Muscle of back (tissue), 11 donors: ENCODE results near the gene BCORL1. TPM values are rescaled to one million over a fixed set of nuclear protein-coding genes. Genes with fewer than 3 reads are reported as not detected.

Experiments used
- DNase-seq, 3 donors: peaks; one replicate each; pipeline versions ENCODE4 v3.0.0 to v3.0.0-alpha.2; 2013
- polyA plus RNA-seq, 10 donors: library from polyadenylated mRNA; unstranded; fragments of 120-200 nt; gene quantifications; one replicate each; pipeline ENCODE4 v1.2.1, GENCODE V29; 2013; ENCODE audit not compliant: insufficient read length in 10 of 10

BCORL1 gene
- polyA plus RNA-seq, 10 donors, result 14.2 to 17.1 (median 15.1) TPM

- no peak for DNase-seq
These were observed 18.7 kb upstream of the BCORL1 start for GRCh38 chrX:129963729-129964128.

- DNase-seq, result no peak
These were observed 17.3 kb upstream of the BCORL1 start for GRCh38 chrX:129965166-129965565.

DNA sequence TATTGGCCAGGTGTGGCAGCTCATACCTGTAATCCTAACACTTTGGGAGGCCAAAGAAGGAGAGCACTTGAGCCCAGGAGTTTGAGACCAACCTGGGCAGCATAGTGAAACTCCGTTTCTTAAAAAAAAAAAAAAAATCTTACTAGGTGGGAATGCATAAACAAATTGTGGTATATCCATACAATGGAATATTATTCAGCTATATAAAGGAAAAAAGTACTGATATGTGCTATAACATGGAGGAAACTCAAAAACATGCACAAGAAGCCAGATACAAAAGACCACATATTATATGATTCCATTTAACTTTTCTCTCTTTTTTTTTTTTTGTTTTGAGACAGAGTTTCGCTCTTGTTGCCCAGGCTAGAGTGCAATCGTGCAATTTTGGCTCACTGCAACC lies 13.5 kb upstream of the BCORL1 start:
- no peak for DNase-seq

GRCh38 chrX:129976441-129976840 lies 6.0 kb upstream of the BCORL1 start:
- no peak for DNase-seq

DNA sequence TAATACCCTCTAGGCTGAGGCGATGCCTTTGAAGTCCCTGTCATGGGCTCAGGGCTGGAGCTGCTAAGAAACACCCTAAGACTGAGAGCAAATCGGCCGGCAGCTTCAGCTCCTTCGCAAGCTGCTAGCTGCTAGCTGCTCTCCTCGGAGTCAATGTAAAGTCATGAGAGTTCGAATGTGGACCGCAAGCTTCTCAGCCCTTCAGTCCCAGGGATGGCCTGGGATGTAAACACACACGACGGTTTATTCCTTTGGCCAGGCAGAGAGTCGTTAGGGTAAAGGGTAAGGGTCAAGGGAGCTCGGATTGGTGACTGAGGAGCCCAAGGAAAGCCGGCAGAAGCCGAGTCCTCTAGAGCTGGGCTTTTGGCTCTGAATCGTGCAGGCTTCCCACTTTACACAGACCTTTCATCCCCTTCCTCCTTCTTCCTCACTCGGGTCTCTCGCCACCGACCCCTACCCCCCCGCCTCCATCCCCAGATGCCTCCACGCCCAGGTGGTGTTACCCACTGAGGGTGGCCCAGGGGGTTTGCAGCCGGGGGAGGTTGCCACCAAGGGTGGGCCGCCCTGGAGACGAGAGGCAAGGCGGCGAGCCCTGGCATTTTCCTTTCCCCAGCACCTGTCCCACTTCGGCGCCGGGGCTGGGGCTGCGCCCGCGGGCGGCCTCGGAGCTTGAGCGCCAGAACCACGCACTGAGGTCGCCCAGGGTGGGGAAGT lies 3.1 kb upstream of the BCORL1 start:
- DNase-seq, result peak in 1 of 3 donors; percentile 35

DNA sequence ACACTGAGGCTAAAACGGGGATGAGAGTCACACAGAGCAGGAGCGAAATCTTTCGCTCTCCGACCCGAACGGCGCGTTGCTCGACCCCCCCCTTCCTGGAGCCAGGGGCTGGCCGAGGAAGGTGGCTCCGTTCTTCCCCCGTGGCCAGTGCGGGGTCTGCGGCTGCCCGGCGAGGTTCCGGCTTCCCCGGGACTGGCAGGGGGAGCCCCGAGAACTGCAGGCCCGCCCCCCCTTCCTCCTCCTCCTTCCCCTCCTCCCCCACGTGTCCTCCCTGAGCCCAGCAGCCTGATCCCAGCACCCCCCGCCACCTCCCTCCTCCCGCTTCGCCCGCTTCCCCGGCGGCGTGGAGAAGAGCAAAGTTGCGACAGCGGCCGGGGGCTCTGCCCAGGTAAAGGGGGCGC lies 2.4 kb upstream of the BCORL1 start:
- DNase-seq, result peak in 1 of 3 donors; percentile 51

- peak in 1 of 3 donors; percentile 58 for DNase-seq
These were observed 1.8 kb upstream of the BCORL1 start for GRCh38 chrX:129980540-129981199.

- DNase-seq, result no peak
These were observed 1.3 kb upstream of the BCORL1 start for GRCh38 chrX:129981200-129981553.

GRCh38 chrX:129981752-129982299 lies 609 bp upstream of the BCORL1 start:
- no peak for DNase-seq

DNA sequence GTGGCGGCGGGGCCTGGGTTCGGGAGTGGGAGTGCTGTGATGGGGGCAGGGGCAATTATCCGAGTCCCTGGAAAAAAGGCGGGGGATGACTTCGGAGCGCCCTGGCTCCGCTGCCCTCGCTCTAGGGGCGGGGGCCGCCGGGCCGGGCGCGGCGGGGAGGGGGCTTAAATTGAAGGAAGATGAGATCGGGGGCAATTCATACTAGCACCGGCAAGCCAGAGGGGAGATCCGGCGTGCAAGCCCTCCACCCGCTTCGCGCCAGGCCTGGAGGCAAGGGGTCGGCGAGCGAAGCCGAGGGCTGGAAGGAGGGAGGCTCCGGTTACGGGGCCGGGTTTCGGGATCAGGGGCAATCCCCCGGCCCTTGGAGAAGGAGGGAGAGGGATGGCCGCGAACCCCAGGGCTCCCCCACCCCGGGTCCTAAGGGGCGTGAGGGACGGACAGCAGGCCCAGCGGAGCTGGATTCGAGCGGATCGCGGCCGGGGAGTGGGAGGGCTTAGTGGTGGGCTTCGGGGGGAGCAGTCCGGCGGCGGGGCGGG lies 1.2 kb downstream of the BCORL1 start:
- DNase-seq, result peak in 1 of 3 donors; percentile 54

DNA sequence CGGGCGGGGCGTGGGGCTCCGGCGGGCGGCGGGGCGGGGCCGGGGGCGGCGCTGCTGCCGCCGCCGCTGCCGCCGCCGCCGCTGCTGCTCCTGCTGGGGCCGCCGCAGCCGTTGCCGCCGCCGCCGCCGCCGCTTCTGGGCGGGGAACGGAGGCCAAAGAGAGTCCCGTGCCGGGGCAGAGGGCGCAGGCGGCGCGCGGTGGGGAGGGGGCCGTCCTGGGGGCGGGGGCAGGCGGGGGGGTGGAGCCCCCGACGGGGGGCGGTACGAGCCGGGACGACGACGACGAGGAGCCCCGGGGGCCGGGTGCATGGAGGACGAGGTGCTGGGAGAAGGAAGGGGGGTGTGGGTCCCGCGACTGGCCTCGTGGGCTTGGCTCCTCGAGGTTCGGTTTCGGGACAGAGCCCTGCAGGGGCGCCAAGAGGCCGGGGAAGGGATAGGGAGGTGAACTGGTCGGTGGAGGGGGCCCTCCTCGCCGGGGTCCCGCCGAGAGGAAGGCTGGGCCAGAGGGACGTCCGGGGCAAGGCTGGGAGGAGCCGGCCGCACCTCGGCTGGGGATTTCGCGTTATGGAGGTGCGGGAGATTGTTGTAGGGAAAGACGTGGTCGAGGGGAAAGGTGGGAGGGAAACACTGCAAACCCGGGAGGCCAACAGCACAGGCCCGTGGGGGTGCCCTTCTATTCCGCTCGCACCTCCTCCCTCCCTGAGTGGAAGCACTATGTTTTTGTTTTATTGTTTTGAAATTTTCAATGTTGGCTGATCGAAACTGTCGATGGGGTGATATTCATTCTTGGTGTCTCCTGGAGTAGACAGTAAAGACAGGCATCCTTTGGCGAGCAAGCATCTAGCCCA lies 1.9 kb downstream of the BCORL1 start:
- DNase-seq, result peak in 1 of 3 donors; percentile 48

DNA sequence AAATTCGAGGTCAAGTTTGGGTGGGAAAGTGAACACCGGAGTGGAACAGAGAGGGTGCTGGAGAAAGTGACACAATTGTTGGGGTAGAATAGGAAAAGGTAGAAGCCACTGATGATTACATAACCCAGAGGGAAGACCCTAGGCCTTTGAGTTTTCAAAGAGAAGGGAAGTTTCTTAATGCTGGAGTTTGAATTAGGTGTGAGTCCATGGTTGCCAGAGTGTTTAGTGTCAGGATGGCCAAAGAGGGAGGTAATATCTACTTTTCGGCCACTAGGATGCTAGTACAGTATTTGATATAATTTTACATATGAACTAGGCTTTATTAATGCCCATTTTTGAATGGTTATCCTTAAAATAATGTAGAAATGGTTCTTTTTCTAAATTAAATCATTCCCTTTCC lies 5.4 kb downstream of the BCORL1 start:
- DNase-seq, result no peak

- DNase-seq, result no peak
These were observed 9.7 kb downstream of the BCORL1 start for GRCh38 chrX:129992181-129992580.

DNA sequence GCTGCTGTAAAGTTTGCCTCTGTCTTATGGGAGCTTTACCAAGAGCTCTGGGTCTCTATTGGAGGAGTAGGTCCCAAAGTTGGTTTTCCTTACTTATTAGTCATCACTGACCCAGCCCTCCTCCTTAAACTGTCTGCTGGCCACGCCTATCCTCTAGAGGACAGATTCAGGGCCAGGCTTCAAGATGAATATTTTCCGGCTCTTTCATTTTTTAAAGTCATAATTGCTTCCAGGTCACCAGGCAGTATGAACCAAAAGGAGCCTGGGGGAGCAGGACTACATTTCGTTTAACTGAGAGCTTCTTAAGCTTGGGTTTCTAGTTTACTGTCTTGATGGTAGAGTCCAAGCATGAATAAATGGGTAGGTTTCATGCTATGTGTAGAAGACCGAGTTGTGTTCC lies 13.7 kb downstream of the BCORL1 start:
- peak in 1 of 3 donors; percentile 31 for DNase-seq

DNA sequence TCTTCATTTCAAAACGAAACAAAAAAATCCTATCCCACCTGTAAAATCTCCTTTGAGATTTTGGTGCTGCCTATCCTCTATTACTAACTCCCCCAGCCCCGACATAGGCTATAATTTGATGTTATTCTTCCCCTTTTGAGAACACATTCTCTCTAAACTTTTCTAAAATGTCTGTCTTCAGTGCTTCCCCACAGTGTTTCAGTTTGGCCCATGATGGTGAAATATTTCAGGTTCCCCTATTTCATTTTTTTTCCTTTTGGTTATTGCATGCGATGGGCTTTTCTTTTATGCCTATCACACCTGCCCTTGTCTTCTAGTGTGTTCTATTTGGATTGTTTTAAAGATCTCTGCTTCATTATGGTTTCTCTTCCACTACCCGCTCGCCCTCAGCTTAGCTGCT lies 14.7 kb downstream of the BCORL1 start:
- no peak for DNase-seq

DNA sequence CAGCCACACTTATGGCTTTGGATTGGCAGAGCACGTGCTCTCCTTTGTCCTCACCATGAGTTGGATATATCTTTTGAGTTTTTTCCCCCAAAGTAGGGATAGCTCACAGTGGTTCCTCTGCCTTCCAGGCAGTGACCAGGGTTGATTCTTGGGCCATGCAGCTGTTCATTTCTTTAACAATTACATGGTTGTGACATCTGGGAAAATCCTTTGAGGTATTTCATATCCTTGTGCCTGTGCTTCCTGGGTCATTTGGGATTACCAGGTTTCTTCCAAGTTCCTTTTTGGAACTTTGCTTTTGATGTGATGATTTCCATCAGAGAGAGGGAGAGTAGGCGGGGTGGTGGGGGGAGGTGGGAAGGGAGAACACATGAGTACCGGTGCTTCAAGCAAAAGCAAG lies 15.6 kb downstream of the BCORL1 start:
- DNase-seq, result no peak

DNA sequence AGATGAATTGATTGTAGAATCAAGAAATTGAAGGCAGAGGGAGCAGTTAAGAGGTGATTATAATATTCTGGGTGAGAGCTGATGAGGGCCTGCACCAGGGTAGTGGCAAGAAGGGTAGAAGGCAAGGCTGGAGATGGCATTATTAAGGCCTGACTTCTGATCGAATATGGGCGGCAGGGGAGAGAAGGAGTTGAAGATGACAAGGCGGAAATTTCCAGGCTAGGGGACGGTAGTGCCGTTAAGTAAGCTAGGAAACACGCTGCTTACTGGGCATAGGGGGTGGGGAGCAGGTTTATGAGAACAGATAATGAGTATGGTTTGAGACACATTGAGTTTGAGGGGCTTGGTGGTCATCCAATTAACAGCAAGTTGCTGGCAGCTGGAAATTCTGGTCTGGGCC lies 19.5 kb downstream of the BCORL1 start:
- DNase-seq, result no peak

DNA sequence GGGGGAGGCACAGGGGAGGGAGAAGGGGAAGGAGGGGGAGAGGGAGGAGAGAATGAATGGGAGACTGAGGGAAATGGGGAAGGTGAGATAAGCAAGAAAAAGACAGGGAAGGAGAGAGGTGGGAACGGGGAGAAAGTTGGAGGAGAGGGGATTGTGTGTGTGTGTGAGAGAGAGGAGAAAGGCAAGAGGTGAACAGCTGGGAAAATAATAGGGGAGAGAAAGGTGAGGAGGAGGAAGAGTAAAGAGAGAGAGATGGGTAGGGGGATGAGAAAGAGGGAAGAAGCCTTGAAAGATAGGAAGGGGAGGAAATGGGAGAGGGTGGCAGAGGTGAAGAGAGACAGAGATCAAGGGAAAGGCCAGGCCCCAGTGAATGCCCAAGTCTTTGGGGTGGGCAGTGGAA lies 20.1 kb downstream of the BCORL1 start:
- no peak for DNase-seq

GRCh38 chrX:130005089-130005807 lies 22.8 kb downstream of the BCORL1 start:
- DNase-seq, result no peak

DNA sequence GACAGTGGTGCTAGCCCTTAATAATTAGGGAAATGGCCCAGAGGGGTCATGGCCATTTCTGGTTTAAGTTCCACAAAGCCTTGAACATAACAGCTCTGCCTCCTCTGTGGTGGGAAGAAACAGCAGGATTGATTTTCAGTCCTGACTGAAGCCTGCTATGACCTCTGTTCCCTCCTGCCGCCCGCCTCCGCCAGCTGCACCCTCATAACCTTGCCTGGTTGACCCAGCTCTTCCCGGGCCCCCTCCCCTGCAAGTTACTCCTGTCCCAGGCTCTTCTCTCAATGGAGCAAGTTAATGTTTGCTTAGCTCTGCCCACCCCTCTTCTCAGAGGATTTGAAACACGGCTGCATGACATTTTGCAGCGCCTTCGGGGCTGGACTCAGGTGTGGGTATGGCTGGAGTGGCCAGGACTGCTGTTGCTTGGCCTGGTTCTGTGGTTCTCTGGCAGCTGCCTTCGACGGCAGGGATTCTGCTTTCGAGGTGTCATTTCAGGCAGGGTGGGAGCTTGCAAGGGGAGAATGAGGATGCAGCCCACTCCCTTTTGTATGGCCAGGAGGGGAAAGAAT lies 27.3 kb downstream of the BCORL1 start:
- no peak for DNase-seq

GRCh38 chrX:130012683-130013082 lies 30.2 kb downstream of the BCORL1 start:
- DNase-seq, result no peak
